ENCODE data around the gene EXOC7.
"Not testable (repeated sequence)": the region's sequence is repeated elsewhere in the genome, so short reads cannot be mapped to it uniquely, and the experiment has no call there.

The EXOC7 gene

GRCh38 chr17:76086384-76086783 is 17.2 kb downstream of the EXOC7 start:
- no peak for DNase-seq (ENCODE audit: low read depth)

GRCh38 chr17:76085731-76086366 is 17.7 kb downstream of the EXOC7 start:
- no peak for DNase-seq (ENCODE audit: low read depth)

GRCh38 chr17:76085066-76085730 is 18.4 kb downstream of the EXOC7 start:
- DNase-seq (ENCODE audit: low read depth) = no peak

GRCh38 chr17:76083536-76084182 is 19.9 kb downstream of the EXOC7 start:
- no peak for DNase-seq (ENCODE audit: low read depth)

- DNase-seq (ENCODE audit: low read depth) = no peak
These were observed 21.0 kb downstream of the EXOC7 start for GRCh38 chr17:76082326-76083251.

- no peak for DNase-seq (ENCODE audit: low read depth)
These were observed 22.0 kb downstream of the EXOC7 start for GRCh38 chr17:76081295-76082210.

GRCh38 chr17:76080768-76081287 is 22.8 kb downstream of the EXOC7 start:
- DNase-seq (ENCODE audit: low read depth) = no peak

GRCh38 chr17:76079956-76080767 is 23.4 kb downstream of the EXOC7 start:
- DNase-seq (ENCODE audit: low read depth) = peak; percentile 14

GRCh38 chr17:76079535-76079955 is 24.0 kb downstream of the EXOC7 start:
- no peak for DNase-seq (ENCODE audit: low read depth)

GRCh38 chr17:76078860-76079534 is 24.6 kb downstream of the EXOC7 start, which contains the start of gene ZACN:
Gene ZACN (plus strand): TSS chr17:76079182. CDS start chr17:76079265, 83 bp downstream.
- no peak for DNase-seq (ENCODE audit: low read depth)

GRCh38 chr17:76078370-76078769 is 25.2 kb downstream of the EXOC7 start:
- DNase-seq (ENCODE audit: low read depth) = not testable (repeated sequence)

- no peak for DNase-seq (ENCODE audit: low read depth)
These were observed 25.9 kb downstream of the EXOC7 start for GRCh38 chr17:76077584-76078110.

- no peak for DNase-seq (ENCODE audit: low read depth)
These were observed 26.6 kb downstream of the EXOC7 start for GRCh38 chr17:76076765-76077583.

GRCh38 chr17:76076146-76076764 is 27.3 kb downstream of the EXOC7 start:
- DNase-seq (ENCODE audit: low read depth) = no peak

- no peak for DNase-seq (ENCODE audit: low read depth)
These were observed 28.0 kb downstream of the EXOC7 start for GRCh38 chr17:76075364-76076145.

- no peak for DNase-seq (ENCODE audit: low read depth)
These were observed 28.9 kb downstream of the EXOC7 start, which contains the start of gene GALR2 for GRCh38 chr17:76074390-76075363. Gene GALR2 (plus strand): TSS chr17:76074781. CDS start chr17:76074884, 103 bp downstream.
